ENCODE measurements around the gene CNBP.
"Not testable (repeated sequence)": the region's sequence is repeated elsewhere in the genome, so short reads cannot be mapped to it uniquely, and the experiment has no call there.

Gene CNBP
- total RNA-seq, result 320 to 570 reads per million in 2 donors

GRCh38 chr3:129183569-129184395, at the start of gene CNBP:
TSS of gene CNBP (minus strand) at chr3:129183896. CDS start at chr3:129171757, 12,139 bp downstream.
- peak; percentile 86 for DNase-seq

- no peak for DNase-seq
Observed at GRCh38 chr3:129231331-129232119, 47.8 kb upstream of the CNBP start.

GRCh38 chr3:129230311-129231019, 46.8 kb upstream of the CNBP start:
- no peak for DNase-seq

- no peak for DNase-seq
Observed at GRCh38 chr3:129228891-129229585, 45.3 kb upstream of the CNBP start.

GRCh38 chr3:129226374-129226773, 42.7 kb upstream of the CNBP start:
- no peak for DNase-seq

GRCh38 chr3:129224984-129225393, 41.3 kb upstream of the CNBP start:
- no peak for DNase-seq

GRCh38 chr3:129224387-129224786, 40.7 kb upstream of the CNBP start:
- not testable (repeated sequence) for DNase-seq

GRCh38 chr3:129218742-129219141, 35.0 kb upstream of the CNBP start:
- DNase-seq, result no peak

GRCh38 chr3:129213238-129213637, 29.5 kb upstream of the CNBP start:
- no peak for DNase-seq

- no peak for DNase-seq
Observed at GRCh38 chr3:129211772-129212171, 28.1 kb upstream of the CNBP start.

- no peak for DNase-seq
Observed at GRCh38 chr3:129211345-129211744, 27.6 kb upstream of the CNBP start.

- DNase-seq, result no peak
Observed at GRCh38 chr3:129207479-129207878, 23.8 kb upstream of the CNBP start.

GRCh38 chr3:129205109-129205832, 21.6 kb upstream of the CNBP start:
- DNase-seq, result no peak

- DNase-seq, result no peak
Observed at GRCh38 chr3:129204473-129204872, 20.8 kb upstream of the CNBP start.

- no peak for DNase-seq
Observed at GRCh38 chr3:129199366-129199765, 15.7 kb upstream of the CNBP start.

GRCh38 chr3:129197321-129197720, 13.6 kb upstream of the CNBP start:
- DNase-seq, result no peak

GRCh38 chr3:129196601-129197000, 12.9 kb upstream of the CNBP start:
- no peak for DNase-seq

GRCh38 chr3:129195731-129196256, 12.1 kb upstream of the CNBP start:
- no peak for DNase-seq

- DNase-seq, result not testable (repeated sequence)
Observed at GRCh38 chr3:129189793-129190192, 6.1 kb upstream of the CNBP start.

- no peak for DNase-seq
Observed at GRCh38 chr3:129187857-129188256, 4.2 kb upstream of the CNBP start.

GRCh38 chr3:129185783-129186182, 2.1 kb upstream of the CNBP start:
- DNase-seq, result no peak

All from T-helper 9 cell (primary cell).